HuH-7 (cell line): ENCODE results near the gene PDCD2L.
A peak's percentile ranks its signal among the peaks of the same experiment; 100 is the strongest.
"Not testable (repeated sequence)": the region's sequence is repeated elsewhere in the genome, so short reads cannot be mapped to it uniquely, and the experiment has no call there.

ENCODE experiments used
- DNase-seq: peaks from one replicate; pipeline ENCODE4 v3.0.0; 2011; ENCODE audit warnings: low spot score

Gene PDCD2L

GRCh38 chr19:34416021-34416545 is 11.9 kb downstream of the PDCD2L start:
- DNase-seq, result no peak

- no peak for DNase-seq
Measured at GRCh38 chr19:34418300-34418699, 14.1 kb downstream of the PDCD2L start.

GRCh38 chr19:34426096-34426661 is 22.0 kb downstream of the PDCD2L start:
- DNase-seq, result no peak

GRCh38 chr19:34428549-34429285 is 24.5 kb downstream of the PDCD2L start:
- peak; percentile 22 for DNase-seq

DNA sequence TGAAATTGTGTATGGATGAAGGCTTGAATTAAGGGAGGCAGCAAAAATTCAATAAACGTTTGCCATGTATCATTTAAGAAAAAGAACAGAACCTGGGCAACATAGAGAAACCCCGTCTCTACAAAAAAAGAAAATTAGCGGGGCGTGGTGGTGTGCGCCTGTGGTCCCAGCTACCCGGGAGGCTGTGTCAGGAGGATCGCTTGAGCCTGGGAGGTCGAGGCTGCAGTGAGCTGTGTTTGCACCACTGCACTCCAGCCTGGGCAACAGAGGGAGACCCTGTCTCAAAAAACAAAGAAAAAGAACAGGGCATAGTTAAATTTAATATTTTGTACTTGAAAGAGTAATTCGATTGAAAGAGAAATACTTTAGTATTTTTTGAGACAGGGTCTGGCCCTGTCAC is 25.4 kb downstream of the PDCD2L start:
- DNase-seq, result no peak

DNA sequence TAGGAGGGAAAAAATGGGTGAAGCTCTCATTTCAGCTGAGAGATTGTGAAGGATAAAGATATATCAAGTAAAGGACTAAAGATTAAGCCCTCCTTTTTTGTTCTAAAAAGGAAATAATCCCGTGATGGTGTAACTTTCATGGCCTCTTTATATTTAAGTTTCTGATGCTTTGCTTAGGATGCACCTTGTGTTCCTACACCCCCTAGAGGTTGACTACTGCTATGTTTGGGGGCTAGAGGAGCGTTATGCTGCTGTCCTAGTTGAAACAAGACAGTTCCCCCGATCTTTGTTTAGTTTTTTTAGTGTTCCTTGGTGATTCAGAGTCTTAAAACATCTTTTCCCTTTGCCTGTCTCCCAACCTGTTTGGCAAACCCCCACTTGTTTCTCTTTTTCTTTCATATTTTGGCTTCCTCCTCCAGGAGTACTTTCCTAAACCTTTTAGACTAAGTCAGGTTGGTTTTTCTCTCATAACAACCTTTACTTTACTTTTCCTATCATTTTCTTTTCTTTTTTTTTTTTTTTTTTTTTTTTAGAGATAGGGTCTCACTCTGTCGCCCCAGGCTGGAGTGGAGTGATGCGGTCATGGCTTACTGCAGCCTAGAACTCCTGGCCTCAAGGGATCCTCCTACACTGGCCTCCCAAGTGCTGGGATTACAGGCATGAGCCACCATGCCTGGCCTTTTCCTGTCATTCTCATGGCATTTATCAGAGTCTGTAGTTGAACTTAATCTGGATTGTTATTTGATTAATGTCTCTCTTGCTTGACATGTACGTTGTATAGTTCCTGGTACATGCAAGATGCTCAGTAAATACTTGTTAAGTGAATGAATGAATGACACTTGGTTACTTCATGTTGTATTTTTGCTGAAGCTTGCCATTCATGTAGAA is 26.8 kb downstream of the PDCD2L start:
- peak; percentile 86 for DNase-seq

- no peak for DNase-seq
Measured at GRCh38 chr19:34431681-34432402, 27.6 kb downstream of the PDCD2L start.

DNA sequence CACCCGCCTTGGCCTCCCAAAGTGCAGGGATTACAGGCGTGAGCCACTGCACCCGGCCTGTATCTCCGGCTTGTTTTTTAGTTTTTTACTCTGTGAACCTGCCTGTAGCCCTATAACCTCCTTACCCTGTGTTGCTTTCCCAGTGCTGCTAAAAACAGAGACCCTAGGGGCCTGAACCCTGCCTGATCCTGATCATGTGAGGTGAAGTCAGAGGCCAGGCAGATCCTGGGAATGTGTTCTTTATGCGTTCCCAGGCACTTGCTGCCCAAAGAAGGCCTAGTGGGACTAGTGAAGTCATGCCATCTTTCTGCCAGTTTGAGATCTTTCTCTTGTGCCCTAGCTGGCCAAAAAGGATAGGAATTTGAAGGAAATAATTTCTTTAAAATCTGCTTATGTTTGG is 28.6 kb downstream of the PDCD2L start:
- DNase-seq, result no peak

- no peak for DNase-seq
Measured at GRCh38 chr19:34436716-34437115, 32.5 kb downstream of the PDCD2L start.

GRCh38 chr19:34448191-34448590 is 44.0 kb downstream of the PDCD2L start:
- DNase-seq, result no peak

DNA sequence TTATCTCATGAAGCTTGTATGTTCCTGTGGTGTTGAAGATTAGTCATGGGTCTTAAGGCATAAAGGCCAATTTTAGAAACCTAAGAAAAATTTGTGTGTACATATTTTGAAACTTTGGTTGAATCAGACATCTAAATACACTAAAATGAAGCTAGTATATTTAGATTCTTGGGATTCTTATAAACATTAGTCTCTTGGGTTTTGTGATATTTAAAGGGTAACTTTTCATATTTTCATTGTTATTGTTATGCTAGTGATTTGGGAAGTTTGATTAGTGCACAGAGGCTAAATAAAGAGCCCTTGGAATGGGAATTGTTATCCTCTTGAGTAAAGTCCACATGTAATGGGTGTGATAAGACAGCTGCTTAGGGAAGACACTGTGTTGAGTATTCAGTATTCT is 48.5 kb downstream of the PDCD2L start:
- no peak for DNase-seq

- DNase-seq, result no peak
Measured at GRCh38 chr19:34454091-34454490, 49.9 kb downstream of the PDCD2L start.

GRCh38 chr19:34454685-34455084 is 50.5 kb downstream of the PDCD2L start:
- DNase-seq, result no peak

- DNase-seq, result not testable (repeated sequence)
Measured at GRCh38 chr19:34455783-34456480, 51.7 kb downstream of the PDCD2L start.

DNA sequence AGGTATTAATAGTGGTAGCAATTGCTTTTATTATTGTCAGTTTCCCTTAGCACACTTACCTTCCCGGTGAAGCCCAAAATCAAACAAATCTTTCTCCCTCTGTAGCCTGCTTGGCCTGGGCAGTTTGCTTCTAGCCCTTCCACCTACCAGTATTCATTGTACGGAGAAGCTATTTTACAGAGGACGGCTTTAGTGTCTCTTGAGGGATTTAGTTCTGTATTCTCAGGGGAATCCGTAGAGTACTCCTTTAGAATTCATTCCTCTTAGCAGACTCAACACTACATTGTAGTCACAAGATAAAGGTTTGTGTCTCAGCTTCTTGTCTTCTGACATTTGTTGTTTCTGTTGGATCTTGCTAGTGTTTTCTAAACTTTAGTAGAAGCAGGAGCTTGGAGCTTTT is 53.2 kb downstream of the PDCD2L start:
- DNase-seq, result no peak

- no peak for DNase-seq
Measured at GRCh38 chr19:34458677-34459076, 54.5 kb downstream of the PDCD2L start.

DNA sequence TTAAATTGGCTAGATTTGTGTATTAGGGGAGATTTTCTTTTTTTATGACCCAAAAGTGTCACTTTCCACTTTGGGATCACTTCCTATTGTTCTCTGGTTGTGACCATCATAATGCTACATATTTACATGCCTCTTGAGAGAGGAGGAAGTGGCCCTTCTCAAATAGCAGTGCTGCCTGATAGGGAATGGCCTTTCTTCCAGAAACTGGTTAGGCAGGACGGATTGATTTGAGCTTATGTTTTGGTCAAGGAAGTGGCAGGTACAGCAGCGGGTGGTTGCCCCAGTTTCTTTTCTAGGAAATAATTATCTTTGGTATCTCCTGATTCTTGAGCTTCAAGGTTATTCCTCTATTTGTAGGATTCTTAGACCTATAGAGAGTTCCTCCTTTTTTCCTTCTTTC is 55.4 kb downstream of the PDCD2L start:
- DNase-seq, result no peak

DNA sequence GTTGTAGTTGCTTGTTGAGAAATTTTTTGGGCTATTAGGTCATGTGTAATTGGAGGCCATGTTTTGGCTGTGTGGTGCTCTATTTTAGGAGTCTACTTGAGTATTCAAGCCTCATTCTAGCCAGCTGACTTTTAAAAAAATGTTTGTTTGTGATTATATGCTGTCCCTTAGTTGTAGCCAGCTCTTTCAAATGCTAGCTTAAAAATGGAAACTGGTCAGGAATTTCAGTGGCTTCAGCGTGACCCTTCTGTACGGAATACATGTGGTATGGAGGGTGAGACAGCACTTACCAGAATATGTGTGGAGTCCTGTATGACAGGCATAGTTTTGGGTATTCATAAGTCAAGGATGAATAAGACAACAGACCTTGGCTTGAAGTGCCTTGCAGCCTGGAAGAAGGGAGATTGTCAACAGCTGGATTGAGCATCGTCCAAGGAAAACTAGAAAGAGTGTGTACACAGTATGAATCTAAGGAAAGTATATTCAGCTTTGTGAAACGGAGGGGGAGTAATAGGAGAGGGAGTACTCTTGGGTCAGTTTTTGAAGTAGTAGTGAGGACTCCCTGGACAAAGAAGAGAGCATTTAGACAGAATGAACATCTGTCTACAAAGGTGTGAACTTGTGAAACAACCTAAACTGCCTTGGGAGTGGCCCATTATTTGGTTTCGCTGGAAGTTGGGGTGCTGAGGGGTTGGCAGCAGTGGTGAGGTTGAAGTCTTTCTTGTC is 57.3 kb downstream of the PDCD2L start:
- DNase-seq, result no peak

DNA sequence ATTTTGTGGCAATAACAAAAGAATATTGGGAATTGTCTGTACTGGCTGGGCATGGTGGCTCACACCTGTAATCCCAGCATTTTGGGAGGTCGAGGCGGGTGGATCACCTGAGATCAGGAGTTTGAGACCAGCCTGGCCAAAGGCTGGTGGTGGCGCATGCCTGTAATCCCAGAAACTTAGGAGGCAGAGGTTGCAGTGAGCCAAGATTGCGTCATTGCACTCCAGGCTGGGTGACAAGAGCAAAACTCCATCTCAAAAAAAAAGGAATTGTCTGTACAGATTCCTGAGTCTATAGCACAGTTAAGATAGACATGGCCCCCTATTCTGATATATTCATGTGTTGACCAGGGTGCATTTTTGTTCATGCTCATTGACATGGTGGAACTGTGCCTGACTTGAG is 60.6 kb downstream of the PDCD2L start:
- DNase-seq, result not testable (repeated sequence)

DNA sequence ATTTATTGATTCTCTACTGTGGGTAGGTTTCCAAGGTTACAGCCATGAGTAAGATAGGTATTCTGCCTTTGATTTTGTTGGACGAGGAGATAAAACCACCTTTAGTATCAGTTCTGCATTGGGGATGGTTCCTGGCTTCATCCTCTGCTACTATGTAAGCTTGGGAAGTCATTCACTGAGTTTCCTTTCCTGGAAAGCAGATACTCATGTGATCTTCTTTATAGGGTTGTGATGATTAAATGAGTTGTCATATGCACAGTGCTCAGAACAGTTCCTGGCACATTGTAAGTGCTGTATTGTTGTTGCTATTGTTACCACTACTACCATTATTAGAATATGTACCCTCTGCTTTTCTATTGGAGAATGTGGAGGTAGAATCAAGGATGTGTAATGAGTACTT is 64.2 kb downstream of the PDCD2L start:
- no peak for DNase-seq

DNA sequence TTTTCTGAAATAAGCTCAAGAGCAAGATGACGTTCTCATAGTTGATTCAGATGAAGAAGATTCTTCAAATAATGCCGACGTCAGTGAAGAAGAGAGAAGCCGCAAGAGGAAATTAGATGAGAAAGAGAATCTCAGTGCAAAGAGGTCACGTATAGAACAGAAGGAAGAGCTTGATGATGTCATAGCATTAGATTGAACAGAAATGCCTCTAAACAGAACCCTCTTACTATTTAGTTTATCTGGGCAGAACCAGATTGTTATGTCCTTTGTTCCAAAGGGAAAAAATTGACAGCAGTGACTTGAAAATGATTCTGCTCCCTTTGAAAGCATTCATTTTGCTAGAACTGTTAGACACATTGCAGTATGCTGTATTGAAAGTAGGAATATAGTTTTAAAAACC is 64.8 kb downstream of the PDCD2L start:
- not testable (repeated sequence) for DNase-seq
